SU-DHL-6 (cell line): Measurements from ENCODE around the gene COBLL1.

Source experiments
- H2AFZ ChIP-seq: fragments of 200-600 bp; sonication (generic); 2 replicates; pipeline ENCODE4 v1.6.1; 2014; ENCODE audit warnings: low read depth, mild to moderate bottlenecking, moderate library complexity, mixed read lengths, antibody characterized with exemption, low read length; ENCODE audit not compliant: severe bottlenecking
- H3F3A ChIP-seq: fragments of 200-600 bp; shearing (Covaris generic); 2 replicates; pipeline ENCODE4 v1.6.0; 2016; ENCODE audit warnings: antibody characterized with exemption, mild to moderate bottlenecking; ENCODE audit not compliant: insufficient read depth
- H3K27ac ChIP-seq: fragments of 200-600 bp; sonication (generic); 2 replicates; pipeline ENCODE4 v1.5.1; 2016; ENCODE audit warnings: low read depth, mild to moderate bottlenecking, low read length, moderate library complexity, mixed read lengths
- H3K27me3 ChIP-seq: fragments of 200-600 bp; sonication (generic), shearing (Covaris generic); 2 replicates; pipeline ENCODE4 v1.6.0; 2014; ENCODE audit warnings: mild to moderate bottlenecking, low read length
- H3K36me3 ChIP-seq: fragments of 200-600 bp; sonication (generic); 2 replicates; pipeline ENCODE4 v1.6.1; 2014; ENCODE audit warnings: mild to moderate bottlenecking, low read length, mixed read lengths
- H3K4me2 ChIP-seq: fragments of 300-600, 200-600 bp; shearing (Covaris generic), sonication (generic); 2 replicates; pipeline ENCODE4 v1.6.0; 2014; ENCODE audit warnings: low read length, low read depth, mild to moderate bottlenecking; ENCODE audit not compliant: poor library complexity, severe bottlenecking
- H3K4me3 ChIP-seq: fragments of 200-600 bp; sonication (generic); 2 replicates; pipeline ENCODE4 v1.5.1; 2014; ENCODE audit warnings: antibody characterized with exemption, low read length, mild to moderate bottlenecking, mixed read lengths; ENCODE audit not compliant: insufficient read depth, poor library complexity, severe bottlenecking
- H3K79me2 ChIP-seq: fragments of 200-600 bp; sonication (generic); 2 replicates; pipeline ENCODE4 v1.6.1; 2014; ENCODE audit warnings: mild to moderate bottlenecking, low read length, moderate library complexity; ENCODE audit not compliant: insufficient read depth
- H3K9ac ChIP-seq: fragments of 200-600 bp; sonication (generic); 2 replicates; pipeline ENCODE4 v1.7.0; 2014; ENCODE audit warnings: mild to moderate bottlenecking, low read length
- H3K9me2 ChIP-seq: fragments of 200-600 bp; sonication (generic); replicated peaks from 2 replicates; pipeline ENCODE4 v1.6.1; 2014; ENCODE audit warnings: low read length; ENCODE audit not compliant: insufficient read depth
- H3K9me3 ChIP-seq: fragments of 200-600 bp; sonication (generic); 2 replicates; pipeline ENCODE4 v1.6.1; 2014; ENCODE audit warnings: low read length, mixed read lengths; ENCODE audit not compliant: insufficient read depth
- H4K20me1 ChIP-seq: fragments of 200-600 bp; sonication (generic); 2 replicates; pipeline ENCODE4 v1.6.1; 2014; ENCODE audit warnings: low read depth, mild to moderate bottlenecking, antibody characterized with exemption, low read length, moderate library complexity, mixed read lengths
- CTCF ChIP-seq: fragments of 200-600 bp; sonication (generic); IDR thresholded peaks from one replicate; pipeline ENCODE4 v1.5.1; 2017; ENCODE audit warnings: antibody characterized with exemption, mild to moderate bottlenecking, low read length, moderate library complexity; ENCODE audit not compliant: insufficient read depth, poor library complexity, severe bottlenecking
- EZH2phosphoT487 ChIP-seq: fragments of 200-600 bp; sonication (generic), shearing (Covaris generic); conservative IDR thresholded peaks from 2 replicates; pipeline ENCODE4 v1.6.1; 2018; ENCODE audit warnings: mild to moderate bottlenecking, antibody characterized with exemption, low read length, moderate library complexity, mixed read lengths

COBLL1 gene

GRCh38 chr2:164887434-164888144 lies 46.0 kb upstream of the COBLL1 start:
- Histone ChIP-seq H3K9me2 (no peaks in the 10 kb centered on the region), H2AFZ (no peak overlapping the region), H3K9me3 (no peaks in the 10 kb centered on the region), H3K27ac (no peak overlapping the region), H3K9ac (no peak overlapping the region), H3K27me3 (no peaks in the 10 kb centered on the region), H3F3A (no peaks in the 10 kb centered on the region), H4K20me1 (no peaks in the 10 kb centered on the region), H3K36me3 (no peaks in the 10 kb centered on the region), H3K79me2 (no peaks in the 10 kb centered on the region), H3K4me2 (no peak overlapping the region), H3K4me3 (no peak overlapping the region)
- no peak for TF ChIP-seq CTCF
- TF ChIP-seq EZH2phosphoT487: no peak

GRCh38 chr2:164882276-164882675 lies 40.7 kb upstream of the COBLL1 start:
- no peaks in the 10 kb centered on the region for H3K27me3 ChIP-seq
- TF ChIP-seq EZH2phosphoT487: no peak
- TF ChIP-seq CTCF: no peak
- no peaks in the 10 kb centered on the region for H3K36me3 ChIP-seq
- H2AFZ ChIP-seq: no peak overlapping the region
- no peak overlapping the region for H3K9ac ChIP-seq
- no peaks in the 10 kb centered on the region for H3K79me2 ChIP-seq
- no peaks in the 10 kb centered on the region for H3K9me3 ChIP-seq
- H4K20me1 ChIP-seq: no peaks in the 10 kb centered on the region
- no peak overlapping the region for H3K4me2 ChIP-seq
- no peaks in the 10 kb centered on the region for H3K9me2 ChIP-seq
- H3F3A ChIP-seq: no peaks in the 10 kb centered on the region
- H3K4me3 ChIP-seq: no peak overlapping the region
- H3K27ac ChIP-seq: no peak overlapping the region

GRCh38 chr2:164881524-164881923 lies 39.9 kb upstream of the COBLL1 start:
- Histone ChIP-seq H3K27me3 (no peaks in the 10 kb centered on the region), H4K20me1 (no peaks in the 10 kb centered on the region), H3K9me3 (no peaks in the 10 kb centered on the region), H3K79me2 (no peaks in the 10 kb centered on the region), H2AFZ (no peak overlapping the region), H3K27ac (no peak overlapping the region), H3K9ac (no peak overlapping the region), H3K4me3 (no peak overlapping the region), H3K36me3 (no peaks in the 10 kb centered on the region), H3F3A (no peaks in the 10 kb centered on the region), H3K4me2 (no peak overlapping the region), H3K9me2 (no peaks in the 10 kb centered on the region)
- no peak for TF ChIP-seq CTCF
- no peak for TF ChIP-seq EZH2phosphoT487
